ENCODE results near the gene PRKCA.
"Not testable (repeated sequence)": the region's sequence is repeated elsewhere in the genome, so short reads cannot be mapped to it uniquely, and the experiment has no call there.

The PRKCA gene

DNA sequence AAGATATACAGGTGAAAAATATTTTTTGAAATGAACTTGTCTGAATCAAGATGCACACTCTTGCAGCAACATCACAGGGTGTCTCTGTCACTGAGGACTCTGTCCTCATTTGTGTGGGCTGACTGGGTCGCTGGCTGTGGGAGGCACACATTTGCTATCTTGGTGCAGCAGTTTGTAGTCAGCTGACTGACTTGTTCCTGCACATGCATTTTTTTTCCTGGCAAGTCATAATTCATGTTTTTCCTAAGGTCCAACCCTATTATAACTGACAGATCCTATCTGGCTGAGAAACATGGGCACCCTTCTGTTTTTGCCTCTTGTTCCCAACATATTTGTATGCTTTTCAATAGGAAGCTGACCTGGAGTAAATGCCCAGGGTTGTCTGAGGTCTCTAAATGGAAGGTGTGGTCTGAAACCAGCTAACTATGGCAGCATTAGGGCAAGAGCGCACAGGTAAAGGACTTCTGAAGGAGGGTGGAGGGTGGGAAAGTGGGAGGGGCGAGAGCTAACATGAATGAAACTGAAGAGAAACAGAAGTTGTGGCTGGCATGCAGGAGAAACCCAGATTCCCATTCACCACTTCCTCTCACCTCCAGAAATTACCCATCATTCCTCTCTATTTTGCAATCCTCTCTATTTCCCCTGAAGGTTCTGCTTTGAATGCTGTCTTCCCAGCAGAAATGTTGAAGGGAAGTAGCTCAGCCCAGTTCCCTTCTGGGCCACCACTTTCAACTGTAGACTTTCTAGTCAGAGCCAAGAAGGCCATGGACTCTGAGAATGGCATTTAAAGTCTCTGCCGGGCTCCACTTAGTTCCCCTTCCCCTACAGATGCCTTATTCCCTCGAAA lies 166.1 kb downstream of the PRKCA start:
- peak; percentile 16 to 26 for DNase-seq

DNA sequence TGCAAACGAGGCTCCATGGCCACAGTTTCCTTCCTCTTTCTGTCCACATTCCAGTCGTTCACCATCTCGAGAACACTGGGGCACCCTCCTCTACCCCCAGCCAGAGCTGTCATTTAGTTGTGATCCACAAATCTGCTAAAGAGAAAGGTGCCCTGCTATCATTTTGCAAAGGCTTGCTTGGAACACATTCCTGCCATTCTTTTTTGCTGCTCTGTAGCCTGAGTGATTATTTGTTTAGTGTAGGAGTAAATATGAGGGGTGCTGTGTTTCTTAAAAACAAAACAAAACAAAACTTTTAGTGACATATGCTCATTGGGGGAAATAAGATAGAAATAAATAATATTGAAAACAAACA lies 166.7 kb downstream of the PRKCA start:
- no peak for DNase-seq

DNA sequence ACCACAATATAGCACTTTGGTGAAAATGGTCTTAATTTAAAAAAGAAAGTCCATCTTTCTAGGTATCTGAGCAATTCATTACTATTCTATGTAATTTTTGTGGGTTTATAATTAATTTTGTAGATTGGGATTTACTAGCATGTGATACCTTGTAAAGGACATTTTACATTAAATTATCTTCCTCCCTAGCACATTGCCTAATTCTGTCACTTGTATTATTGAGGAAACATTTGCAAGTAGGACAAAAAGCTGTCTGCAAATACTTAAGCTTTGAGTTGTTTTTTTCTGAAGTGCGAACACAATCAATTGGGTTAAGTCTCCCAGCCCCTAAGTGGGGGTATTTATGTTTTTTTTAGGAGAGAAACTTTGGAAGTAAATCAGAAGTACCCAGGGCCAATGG lies 167.0 kb downstream of the PRKCA start:
- DNase-seq, result no peak

DNA sequence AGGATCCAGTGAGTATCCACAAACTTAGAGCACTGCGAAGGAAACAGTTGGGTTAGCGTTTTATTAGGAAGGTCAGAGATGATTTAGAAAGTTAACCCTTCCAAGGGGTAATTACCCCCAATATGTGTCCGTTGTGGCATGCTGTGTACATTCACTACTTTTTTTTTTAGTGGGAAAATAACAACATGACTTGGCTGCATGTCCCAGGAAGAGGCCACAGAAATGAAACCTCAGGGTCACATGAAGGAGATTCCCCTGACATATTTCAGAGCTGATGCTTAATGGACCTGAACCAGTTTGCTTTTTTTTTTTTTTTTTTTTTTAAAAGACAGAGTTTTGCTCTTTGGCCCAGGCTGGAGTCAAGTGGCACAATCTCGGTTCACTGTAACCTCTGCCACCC lies 167.5 kb downstream of the PRKCA start:
- no peak for DNase-seq

DNA sequence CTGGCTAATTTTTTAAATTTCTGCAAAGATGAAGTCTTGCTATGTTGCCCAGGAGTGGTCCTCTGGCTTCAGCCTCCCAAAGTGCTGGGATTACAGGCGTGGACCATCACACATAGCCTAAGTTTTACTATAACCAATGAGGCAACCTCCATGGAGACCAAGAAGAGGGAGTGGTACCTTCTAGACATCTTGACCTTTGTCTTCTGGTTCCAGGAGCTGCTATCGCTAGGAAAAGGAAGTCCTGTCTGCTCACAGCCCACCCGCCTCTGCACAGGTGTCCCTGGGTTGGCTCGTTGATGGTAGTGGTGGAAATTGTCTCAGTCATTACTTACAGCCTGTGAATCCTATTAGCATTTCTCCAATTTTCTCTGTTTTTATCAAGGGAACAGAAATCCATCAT lies 169.7 kb downstream of the PRKCA start:
- no peak for DNase-seq

DNA sequence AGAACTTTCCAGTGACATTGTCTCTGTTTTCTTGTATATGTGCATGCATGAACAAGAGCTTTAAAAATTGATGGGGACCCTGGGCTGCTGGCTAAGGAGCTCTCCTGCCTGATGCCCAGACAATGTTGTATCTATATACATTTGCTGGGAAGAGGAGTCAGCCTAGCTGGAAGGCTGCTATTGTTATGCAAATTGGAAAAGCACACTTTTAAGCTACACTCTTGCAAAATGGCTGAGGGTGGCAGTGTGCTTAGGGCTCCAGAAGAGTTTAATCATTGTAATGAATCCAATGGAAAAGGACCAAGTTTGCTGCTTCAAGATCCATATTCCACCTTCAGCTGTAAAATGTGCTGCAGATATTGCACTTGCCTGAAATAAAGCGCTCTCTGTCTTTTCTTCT lies 171.8 kb downstream of the PRKCA start:
- no peak for DNase-seq

DNA sequence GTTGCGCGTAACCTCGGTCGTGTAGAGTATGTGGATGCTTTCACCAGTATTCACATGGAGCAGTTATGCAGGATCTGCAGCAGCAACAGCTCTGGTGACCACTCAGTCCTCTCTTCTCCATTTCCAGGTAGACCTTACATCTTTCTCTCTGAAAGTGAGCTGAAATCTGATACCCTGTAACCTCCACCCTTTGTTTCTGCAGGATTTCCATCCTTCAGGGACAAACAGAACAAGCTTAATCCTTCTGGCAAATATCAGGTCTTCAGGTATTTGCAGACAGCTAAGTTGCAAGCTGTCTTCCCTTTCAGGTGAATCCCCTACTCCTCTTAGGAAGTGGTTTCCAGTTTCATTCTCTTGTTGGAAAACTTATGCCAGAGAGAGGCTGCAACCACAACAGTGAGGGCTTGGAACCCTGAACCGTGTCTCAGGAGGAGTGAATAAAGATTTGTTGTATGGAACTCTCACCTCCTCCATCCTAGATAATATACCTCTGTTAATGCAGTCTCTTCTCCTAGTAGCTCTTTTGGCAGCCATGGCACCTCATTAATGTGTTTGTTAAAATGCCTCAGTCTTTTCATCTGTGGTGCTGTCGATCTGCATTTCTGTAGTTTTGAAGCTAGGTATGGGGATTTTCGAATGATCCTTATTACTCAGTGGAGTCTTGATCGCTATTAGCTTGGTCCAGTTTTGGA lies 172.5 kb downstream of the PRKCA start:
- DNase-seq, result no peak

DNA sequence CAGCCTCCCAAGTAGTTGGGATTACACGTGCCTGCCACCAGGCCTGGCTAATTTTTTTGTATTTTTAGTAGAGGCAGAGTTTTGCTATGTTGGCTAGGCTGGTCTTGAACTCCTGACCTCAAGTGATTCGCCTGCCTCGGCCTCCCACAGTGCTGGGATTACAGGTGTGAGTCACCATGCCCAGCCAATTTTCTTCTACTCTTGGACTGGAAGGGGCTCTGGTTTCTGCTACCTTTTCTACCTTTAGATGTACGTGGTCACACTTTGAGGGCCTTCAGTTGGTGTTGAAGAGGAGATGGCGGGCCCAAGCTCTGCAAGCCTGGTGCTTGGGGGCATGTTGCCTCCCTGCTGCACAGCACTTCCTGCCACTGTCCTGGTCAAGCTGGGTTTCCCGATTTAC lies 173.6 kb downstream of the PRKCA start:
- no peak for DNase-seq

DNA sequence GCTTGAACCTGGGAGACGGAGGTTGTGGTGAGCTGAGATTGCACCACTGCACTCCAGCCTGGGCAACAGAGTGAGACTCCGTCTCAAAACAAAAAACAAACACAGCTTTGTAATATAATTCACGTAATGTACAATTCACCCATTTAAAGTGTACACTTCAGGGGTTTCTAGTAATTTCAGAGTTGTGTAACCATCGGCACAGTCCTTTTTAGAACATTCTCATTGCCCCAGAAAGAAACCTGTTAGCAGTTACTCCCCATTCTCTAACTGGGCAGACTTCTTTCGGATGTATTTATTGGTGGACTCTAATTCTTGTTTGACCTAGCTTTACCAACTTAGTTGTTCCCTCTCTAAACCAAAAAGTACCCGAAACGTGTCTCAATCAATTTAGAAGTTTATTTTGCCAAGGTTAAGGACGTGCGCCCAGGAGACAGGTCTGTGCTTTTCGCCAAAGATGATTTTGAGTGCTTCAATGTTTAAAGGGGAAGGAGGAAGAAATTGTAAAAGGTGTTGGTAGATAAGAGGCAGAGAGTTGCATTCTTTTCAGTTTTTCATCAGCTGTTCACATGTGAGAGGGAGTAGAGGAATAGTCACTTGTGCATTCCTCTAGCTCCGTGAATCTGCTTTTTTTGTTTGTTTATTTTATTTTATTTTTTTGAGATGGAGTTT lies 175.3 kb downstream of the PRKCA start:
- DNase-seq, result no peak

DNA sequence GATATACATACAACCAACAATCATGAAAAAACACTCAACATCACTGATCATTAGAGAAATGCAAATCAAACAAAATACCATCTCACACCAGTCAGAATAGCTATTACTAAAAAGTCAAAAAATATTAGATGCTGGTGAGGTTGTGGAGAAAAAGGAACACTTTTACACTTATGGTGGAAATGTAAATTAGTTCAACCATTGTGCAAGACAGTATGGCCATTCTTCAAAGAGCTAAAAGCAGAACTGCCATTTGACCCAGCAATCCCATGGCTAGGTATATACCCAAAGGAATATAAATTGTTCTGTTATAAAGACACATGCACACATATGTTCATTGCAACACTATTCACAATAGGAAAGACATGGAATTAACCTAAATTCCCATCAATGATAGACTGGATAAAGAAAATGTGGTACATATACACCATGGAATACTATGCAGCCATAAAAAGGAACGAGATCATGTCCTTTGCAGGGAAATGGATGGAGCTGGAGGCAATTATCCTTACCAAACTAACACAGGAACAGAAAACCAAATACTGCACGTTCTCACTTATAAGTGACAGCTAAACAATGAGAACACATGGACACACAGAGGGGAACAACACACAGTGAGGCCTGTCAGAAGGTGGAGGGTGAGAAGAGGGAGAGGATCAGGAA lies 176.9 kb downstream of the PRKCA start:
- not testable (repeated sequence) for DNase-seq

DNA sequence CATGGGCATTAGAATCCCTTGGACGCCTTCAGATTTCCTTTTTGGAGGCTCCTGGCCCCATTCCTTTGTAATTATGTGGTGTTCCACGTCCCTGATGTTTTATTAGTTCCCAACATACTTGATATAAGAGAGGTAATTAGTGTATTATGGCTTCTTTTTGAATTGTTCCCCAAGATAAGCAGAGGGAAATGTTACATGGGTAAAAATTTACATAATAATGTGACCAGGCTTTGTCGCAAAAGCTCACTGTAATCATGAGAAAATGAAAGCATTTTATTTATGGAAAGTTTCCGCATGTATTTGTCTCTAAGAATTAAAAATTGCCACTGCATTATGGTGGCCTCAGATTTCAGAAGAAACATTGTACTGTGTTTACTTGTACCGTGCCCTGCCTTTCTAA lies 177.8 kb downstream of the PRKCA start:
- DNase-seq, result no peak

DNA sequence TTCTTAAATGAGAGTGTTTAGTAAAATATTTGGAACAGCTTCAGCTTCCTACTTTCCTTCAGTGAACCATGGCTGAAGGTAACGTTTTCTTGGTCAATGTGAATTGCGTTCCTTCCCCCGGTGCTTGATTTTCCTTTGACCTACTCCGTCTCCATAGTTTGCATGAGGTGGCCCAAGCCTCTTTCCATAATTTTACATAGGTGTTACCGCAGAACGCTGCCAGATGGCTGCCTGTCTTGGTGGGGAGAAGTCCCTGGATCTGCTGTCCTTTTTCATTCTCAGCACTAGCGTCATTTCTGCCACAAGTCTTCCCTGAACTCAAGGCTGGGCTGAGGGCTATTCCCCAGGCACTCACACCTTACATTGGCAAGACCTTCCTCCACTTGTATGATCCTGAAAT lies 178.4 kb downstream of the PRKCA start:
- no peak for DNase-seq

DNA sequence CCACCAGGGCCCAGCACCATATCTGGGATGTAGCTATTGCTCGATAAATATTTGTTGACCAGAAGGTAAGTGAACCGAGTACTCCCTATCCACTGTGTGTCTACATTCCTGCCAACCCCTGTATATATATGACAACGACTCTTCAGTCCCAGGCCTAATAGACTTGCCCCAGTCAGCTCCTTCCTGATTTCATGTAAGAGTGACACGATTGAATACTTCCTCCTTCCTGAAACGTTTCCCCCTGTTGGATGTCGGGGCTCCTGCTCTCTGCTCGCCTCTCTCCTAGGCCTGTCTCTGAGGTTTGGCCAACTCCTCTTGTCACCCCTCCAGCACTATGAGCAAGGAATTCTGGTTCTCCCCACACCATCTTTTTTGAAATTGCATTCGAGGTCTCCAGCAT lies 178.9 kb downstream of the PRKCA start:
- DNase-seq, result no peak

DNA sequence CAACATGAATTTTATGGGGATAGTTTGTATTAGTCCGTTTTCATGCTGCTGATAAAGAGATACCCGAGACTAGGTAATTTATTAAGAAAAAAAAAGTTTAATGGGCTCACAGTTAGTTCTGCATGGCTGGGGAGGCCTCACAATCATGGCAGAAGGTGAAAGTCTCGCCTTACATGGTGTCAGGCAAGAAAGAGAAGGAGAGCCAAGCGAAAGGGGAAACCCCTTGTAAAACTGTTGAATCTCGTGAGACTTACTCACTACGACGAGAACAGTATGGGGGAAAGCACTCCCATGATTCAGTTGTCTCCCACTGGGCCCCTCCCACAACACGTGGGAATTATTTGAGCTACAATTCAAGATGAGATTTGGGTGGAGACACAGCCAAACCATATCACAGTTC lies 181.5 kb downstream of the PRKCA start:
- DNase-seq, result no peak

DNA sequence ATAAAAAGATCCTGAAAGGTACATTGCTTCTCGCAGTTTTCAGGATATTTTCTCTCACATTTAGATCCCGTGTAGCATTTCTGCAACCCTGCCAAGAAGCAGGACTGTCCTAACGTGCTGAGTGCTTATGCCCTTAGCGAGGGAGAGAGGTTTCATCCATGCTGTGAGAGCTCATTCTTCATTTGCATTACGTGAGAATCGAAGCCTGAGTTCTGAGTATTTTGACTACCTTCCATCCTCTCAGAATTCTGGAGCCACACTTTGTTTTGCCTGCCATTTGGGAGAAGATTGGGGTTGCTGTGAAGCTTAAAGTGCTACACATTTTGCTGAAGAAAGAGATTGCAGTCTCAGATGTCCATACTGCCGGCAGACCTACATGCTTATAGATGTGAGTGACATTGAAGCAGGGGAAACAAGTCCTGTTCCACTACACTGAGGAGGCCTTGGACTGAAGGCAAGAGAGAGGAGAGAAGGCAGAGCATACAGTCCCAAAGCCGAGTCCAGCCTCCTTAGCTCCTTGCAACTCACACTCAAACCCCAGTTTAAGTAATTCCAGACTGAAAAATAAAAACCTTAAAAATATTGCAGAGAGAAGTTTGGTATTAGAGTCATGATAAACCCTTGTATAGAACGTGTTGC lies 183.0 kb downstream of the PRKCA start:
- DNase-seq, result no peak

DNA sequence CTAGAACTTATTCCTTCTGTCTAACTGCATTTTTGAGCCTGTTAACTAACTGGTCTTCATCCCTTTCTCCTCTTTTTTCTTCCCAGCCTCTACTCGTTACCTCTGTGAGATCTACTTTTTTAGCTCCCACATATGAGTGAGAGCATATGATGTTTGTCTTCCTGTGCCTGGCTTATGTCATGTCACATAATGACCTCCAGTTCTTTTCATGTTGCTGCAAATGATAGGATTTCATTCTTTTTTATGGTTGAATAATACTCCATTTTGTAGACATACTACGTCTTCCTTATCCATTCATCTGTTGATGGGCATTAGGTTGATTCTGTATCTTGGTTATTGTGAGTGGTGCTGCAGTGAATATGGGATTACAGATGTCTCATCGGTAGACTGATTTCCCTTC lies 184.7 kb downstream of the PRKCA start:
- no peak for DNase-seq

DNA sequence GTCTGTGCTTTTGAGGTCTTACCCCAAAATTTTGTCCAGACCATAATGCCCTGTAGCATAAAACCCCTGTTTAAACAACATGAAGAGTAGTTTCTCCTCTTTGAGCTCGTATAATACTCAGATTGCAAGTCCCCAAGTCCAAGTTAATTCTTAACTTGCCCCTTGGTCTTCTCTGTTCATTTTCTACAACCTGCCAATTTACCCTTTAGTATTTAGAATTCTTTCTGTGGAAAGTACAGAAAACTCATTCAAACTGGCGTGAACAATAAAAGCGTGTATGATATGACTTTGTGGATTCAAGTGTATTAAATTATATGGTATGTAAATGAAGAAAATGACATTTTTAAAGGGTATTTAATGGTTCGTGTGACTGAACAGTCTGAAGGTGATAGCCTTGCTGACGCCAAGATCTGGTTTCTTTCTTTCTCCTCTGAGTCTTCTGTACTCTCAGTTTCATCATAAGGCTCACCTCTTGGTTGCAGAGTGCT lies 185.6 kb downstream of the PRKCA start:
- no peak for DNase-seq

DNA sequence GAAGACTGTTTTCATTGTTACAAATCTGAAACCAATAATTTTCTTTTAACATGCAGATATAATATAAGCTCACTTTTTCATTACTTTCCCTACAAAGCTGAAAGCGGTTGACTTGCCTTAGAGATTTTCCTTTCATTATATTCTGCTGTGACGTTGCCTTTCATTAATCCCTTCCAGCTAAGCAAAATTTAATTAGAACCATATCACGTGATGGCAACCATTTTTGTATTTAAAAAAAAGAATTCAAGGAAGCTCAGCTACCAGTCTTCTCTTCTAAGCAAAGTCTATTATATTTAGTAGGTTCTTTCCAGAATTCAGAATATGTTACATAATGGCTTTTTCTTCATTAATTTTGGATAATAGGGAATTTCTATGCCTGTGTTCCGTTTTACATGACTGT lies 186.5 kb downstream of the PRKCA start:
- DNase-seq, result no peak

DNA sequence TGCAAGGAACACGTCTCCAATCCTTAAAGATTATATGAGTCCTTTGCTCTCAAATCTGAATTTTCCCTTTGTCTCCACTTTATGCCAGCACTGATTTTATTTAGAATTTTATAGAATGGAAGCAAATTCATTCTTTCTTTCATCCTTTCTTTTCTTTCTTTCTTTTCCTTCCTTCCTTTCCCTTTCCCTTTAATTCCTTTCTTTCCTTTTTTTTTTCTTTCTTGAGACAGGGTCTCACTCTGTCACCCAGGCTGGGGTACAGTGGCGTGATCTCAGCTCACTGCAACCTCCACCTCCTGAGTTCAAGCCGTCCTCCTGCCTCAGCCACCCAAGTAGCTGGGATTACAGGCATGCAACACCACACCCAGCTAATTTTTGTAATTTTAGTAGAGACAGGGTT lies 187.2 kb downstream of the PRKCA start:
- not testable (repeated sequence) for DNase-seq

DNA sequence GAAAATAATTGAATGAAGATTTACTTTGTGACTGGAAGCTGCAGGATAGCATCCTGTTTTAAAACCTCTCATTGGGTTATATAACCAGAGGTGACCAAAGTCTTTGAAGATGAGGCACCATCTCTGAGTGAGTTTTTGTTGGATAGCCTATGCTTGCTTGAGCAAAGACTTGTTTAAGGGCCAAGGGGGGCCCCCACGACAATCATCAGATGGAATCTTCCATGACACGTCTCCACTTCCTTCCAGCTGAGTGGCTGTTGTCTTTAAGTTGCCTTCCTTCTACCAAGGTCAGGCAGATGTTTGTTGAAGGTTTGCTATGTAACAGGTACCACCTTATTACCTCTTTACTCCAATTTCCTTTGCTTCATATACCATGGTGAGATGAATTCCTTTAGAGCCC lies 188.8 kb downstream of the PRKCA start:
- peak in 1 of 2 experiments; percentile 41 for DNase-seq

DNA sequence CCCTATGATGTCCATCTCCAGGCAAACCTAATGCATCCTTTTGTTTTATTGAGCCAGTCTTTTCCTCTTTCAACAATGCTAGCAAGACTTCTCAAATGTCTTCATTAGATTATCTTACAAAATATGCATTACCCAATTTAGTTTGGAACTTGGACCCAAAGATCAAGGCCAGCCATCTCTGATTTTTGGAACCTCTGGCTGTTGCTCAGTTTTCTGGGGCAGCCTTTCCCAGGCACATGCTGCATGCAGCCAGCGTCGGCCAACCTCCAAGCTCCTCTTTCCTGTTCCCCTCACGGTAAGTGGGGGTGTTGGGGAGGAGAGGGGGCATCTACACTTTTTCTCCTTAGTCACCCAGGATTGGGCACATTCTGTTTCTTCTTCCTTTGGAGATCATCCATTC lies 189.3 kb downstream of the PRKCA start:
- DNase-seq, result no peak

DNA sequence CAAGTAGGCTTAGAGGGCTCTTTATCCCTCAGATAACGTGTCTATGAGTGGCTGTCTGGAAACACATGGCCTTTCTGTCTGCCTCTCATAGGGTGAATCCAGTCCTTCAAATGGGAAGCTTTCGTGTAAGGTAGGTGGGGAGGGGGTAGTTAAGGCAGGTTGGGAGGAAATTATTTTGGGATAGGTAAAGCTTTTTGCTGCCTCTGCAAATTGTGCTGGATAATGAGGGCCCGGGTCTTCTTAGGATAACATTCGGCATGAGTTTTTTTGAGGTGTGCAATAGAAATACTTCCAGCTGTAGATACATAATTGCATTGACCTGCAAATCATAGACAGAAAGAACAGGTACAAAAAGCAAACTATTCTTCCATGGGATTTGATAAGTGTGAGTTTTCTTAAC lies 189.7 kb downstream of the PRKCA start:
- DNase-seq, result no peak

DNA sequence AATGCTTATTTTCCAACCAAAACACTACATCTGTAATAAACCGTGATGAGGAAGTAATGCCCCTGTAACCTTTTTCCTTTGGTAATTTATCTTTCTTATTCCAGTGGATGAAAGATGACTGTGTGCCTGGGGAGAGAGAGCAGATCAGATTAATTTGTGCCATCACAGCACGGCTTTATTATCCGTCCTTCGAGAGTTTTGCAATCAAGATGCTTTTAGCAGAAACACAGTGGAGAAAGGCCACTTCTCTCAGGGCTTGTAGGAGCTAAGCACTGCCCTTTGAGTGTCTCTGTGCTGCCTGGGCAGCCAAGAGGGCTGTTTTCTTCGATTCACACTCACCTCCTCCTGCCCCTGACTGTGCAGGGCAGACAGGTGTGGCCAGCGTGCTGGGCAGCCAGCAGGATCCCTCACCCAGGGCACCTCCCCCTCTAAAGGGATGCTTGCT lies 190.2 kb downstream of the PRKCA start:
- DNase-seq, result no peak

Data from activated CD4-positive, alpha-beta T cell treated with anti-CD3 and anti-CD28 coated beads, Interleukin-2, amount 50 U/mL, for 48 hours (primary cell).